Mesothelial cell of epicardium (in vitro differentiated cells): ENCODE results near the gene CBFA2T2. TPM values are rescaled to one million over a fixed set of nuclear protein-coding genes. Genes with fewer than 3 reads are reported as not detected.
A peak's percentile ranks its signal among the peaks of the same experiment; 100 is the strongest.

ENCODE experiments used
- DNase-seq, 2 experiments: peaks; one replicate each; pipeline ENCODE4 v3.0.0; 2021; ENCODE audit warnings: low spot score in 2 of 2; ENCODE audit not compliant: unreplicated experiment in 2 of 2
- H3K27ac Mint-ChIP-seq: 2 replicates; pipeline ENCODE4 v1.8.0; 2021; ENCODE audit warnings: mixed read lengths
- H3K27me3 Mint-ChIP-seq: 2 replicates; pipeline ENCODE4 v1.8.0; 2021; ENCODE audit warnings: low read depth, mixed read lengths
- H3K36me3 Mint-ChIP-seq: 2 replicates; pipeline ENCODE4 v1.8.0; 2021; ENCODE audit warnings: mixed read lengths
- H3K4me1 Mint-ChIP-seq: 2 replicates; pipeline ENCODE4 v1.8.0; 2021; ENCODE audit warnings: mixed read lengths
- H3K4me3 Mint-ChIP-seq: 2 replicates; pipeline ENCODE4 v1.8.0; 2021; ENCODE audit warnings: mild to moderate bottlenecking, moderate library complexity, mixed read lengths
- H3K9me3 Mint-ChIP-seq: 2 replicates; pipeline ENCODE4 v1.8.0; 2021; ENCODE audit warnings: mixed read lengths
- CTCF ChIP-seq: fragments of 200-600 bp; sonication (generic); IDR thresholded peaks from one replicate; pipeline ENCODE4 v1.5.0; 2021; ENCODE audit warnings: antibody characterized with exemption; ENCODE audit not compliant: unreplicated experiment
- total RNA-seq: library from RNA; stranded (reverse); gene quantifications from 3 replicates; pipeline ENCODE4 v1.2.1, GENCODE V29; 2021

CBFA2T2 gene
- total RNA-seq, 1 donor from 2014 or later, result 47.2 TPM

- no peaks in the 10 kb centered on the region for H3K9me3 Mint-ChIP-seq
Measured at GRCh38 chr20:33576432-33577125, 86.7 kb downstream of the CBFA2T2 start.

GRCh38 chr20:33578510-33578909, 88.6 kb downstream of the CBFA2T2 start:
- Mint-ChIP-seq H3K4me1 (peaks cover 32% of the 10 kb centered on the region), H3K9me3 (no peaks in the 10 kb centered on the region), H3K36me3 (no peaks in the 10 kb centered on the region), H3K27ac (no peak overlapping the region), H3K4me3 (no peak overlapping the region), H3K27me3 (no peaks in the 10 kb centered on the region)
- no peak for DNase-seq
- TF ChIP-seq CTCF, result no peak

More at GRCh38 chr20:33576432-33577125, 86.7 kb downstream of the CBFA2T2 start:
- no peak for TF ChIP-seq CTCF
- no peaks in the 10 kb centered on the region for H3K36me3 Mint-ChIP-seq
- H3K4me1 Mint-ChIP-seq, result peaks cover 31% of the 10 kb centered on the region
- H3K27me3 Mint-ChIP-seq, result no peaks in the 10 kb centered on the region
- peak overlapping the region; percentile 72 for H3K27ac Mint-ChIP-seq
- no peak for DNase-seq
- H3K4me3 Mint-ChIP-seq, result no peak overlapping the region

- no peak overlapping the region for H3K27ac Mint-ChIP-seq
- no peaks in the 10 kb centered on the region for H3K9me3 Mint-ChIP-seq
- no peak for TF ChIP-seq CTCF
- no peak for DNase-seq
- no peaks in the 10 kb centered on the region for H3K36me3 Mint-ChIP-seq
- no peak overlapping the region for H3K4me3 Mint-ChIP-seq
- peaks cover 29% of the 10 kb centered on the region for H3K4me1 Mint-ChIP-seq
- H3K27me3 Mint-ChIP-seq, result no peaks in the 10 kb centered on the region
Measured at GRCh38 chr20:33583143-33583542, 93.2 kb downstream of the CBFA2T2 start.

- peak overlapping the region; percentile 83 for H3K27ac Mint-ChIP-seq
- peaks cover 24% of the 10 kb centered on the region for H3K4me1 Mint-ChIP-seq
- TF ChIP-seq CTCF, result no peak
- DNase-seq, result no peak
- H3K4me3 Mint-ChIP-seq, result no peak overlapping the region
- H3K36me3 Mint-ChIP-seq, result no peaks in the 10 kb centered on the region
- no peaks in the 10 kb centered on the region for H3K9me3 Mint-ChIP-seq
- H3K27me3 Mint-ChIP-seq, result no peaks in the 10 kb centered on the region
Measured at GRCh38 chr20:33584976-33585375, 95.1 kb downstream of the CBFA2T2 start.

GRCh38 chr20:33585413-33585812, 95.5 kb downstream of the CBFA2T2 start:
- Mint-ChIP-seq H3K9me3 (no peaks in the 10 kb centered on the region), H3K27ac (peak overlapping the region; percentile 72), H3K27me3 (no peaks in the 10 kb centered on the region), H3K36me3 (no peaks in the 10 kb centered on the region), H3K4me1 (peaks cover 24% of the 10 kb centered on the region), H3K4me3 (no peak overlapping the region)
- TF ChIP-seq CTCF, result no peak
- DNase-seq, result no peak
